SK-N-SH treated with all-trans-retinoic acid at 6 μM for 48 hours (cell line): Measurements from ENCODE around the gene AMMECR1.
A peak's percentile ranks its signal among the peaks of the same experiment; 100 is the strongest.

ENCODE experiments used
- ATAC-seq: fragments of 200-7000 bp; cut with Tn5 transposase; 3 replicates; pipeline ENCODE4 v1.9.1; 2020; ENCODE audit warnings: mild to moderate bottlenecking, moderate library complexity
- ARNTL ChIP-seq: fragments of 450-650 bp; formaldehyde crosslinking; IDR thresholded peaks from 2 replicates; pipeline ENCODE4 v1.5.0; 2020; ENCODE audit warnings: low read depth, mild to moderate bottlenecking, moderate library complexity, borderline replicate concordance
- BACH2 ChIP-seq: fragments of 250-450 bp; sonication (Bioruptor Pico); IDR thresholded peaks from 2 replicates; pipeline ENCODE4 v1.9.0; 2021; ENCODE audit warnings: mild to moderate bottlenecking, borderline replicate concordance
- CREB5 ChIP-seq: fragments of 250-450 bp; sonication (Bioruptor Pico); IDR thresholded peaks from 2 replicates; pipeline ENCODE4 v1.5.1; 2020; ENCODE audit warnings: low read depth, mild to moderate bottlenecking, moderate library complexity
- CSDC2 ChIP-seq: fragments of 250-450 bp; sonication (Bioruptor Pico); IDR thresholded peaks from 2 replicates; pipeline ENCODE4 v1.5.0; 2020; ENCODE audit warnings: mild to moderate bottlenecking, moderate library complexity
- CSRNP3 ChIP-seq: fragments of 250-450 bp; sonication (Bioruptor Pico); IDR thresholded peaks from 2 replicates; pipeline ENCODE4 v1.5.1; 2021; ENCODE audit warnings: mild to moderate bottlenecking, moderate library complexity
- ESRRG ChIP-seq: fragments of 250-450 bp; sonication (Bioruptor Pico); IDR thresholded peaks from 2 replicates; pipeline ENCODE4 v1.6.1; 2021; ENCODE audit warnings: mild to moderate bottlenecking
- GLIS3 ChIP-seq: fragments of 250-450 bp; sonication (Bioruptor Pico); IDR thresholded peaks from 2 replicates; pipeline ENCODE4 v1.5.0; 2020; ENCODE audit warnings: mild to moderate bottlenecking, moderate library complexity
- ISL1 ChIP-seq: fragments of 250-450 bp; sonication (Bioruptor Pico); IDR thresholded peaks from 2 replicates; pipeline ENCODE4 v2.1.2; 2022; ENCODE audit warnings: mild to moderate bottlenecking, moderate library complexity
- OSR1 ChIP-seq: fragments of 250-450 bp; sonication (Bioruptor Pico); IDR thresholded peaks from 2 replicates; pipeline ENCODE4 v1.8.0; 2022; ENCODE audit warnings: moderate library complexity, mild to moderate bottlenecking, inconsistent platforms
- PATZ1 ChIP-seq: fragments of 250-450 bp; sonication (Bioruptor Pico); IDR thresholded peaks from 2 replicates; pipeline ENCODE4 v1.8.0; 2020; ENCODE audit warnings: mild to moderate bottlenecking, moderate library complexity, borderline replicate concordance
- POU6F1 ChIP-seq: fragments of 250-450 bp; sonication (Bioruptor Pico); IDR thresholded peaks from 2 replicates; pipeline ENCODE4 v1.8.0; 2021; ENCODE audit warnings: low read depth, mild to moderate bottlenecking, moderate library complexity, borderline replicate concordance
- RARB ChIP-seq: fragments of 250-450 bp; sonication (Bioruptor Pico); IDR thresholded peaks from 2 replicates; pipeline ENCODE4 v1.8.0; 2021; ENCODE audit warnings: mild to moderate bottlenecking, moderate library complexity
- SNAI2 ChIP-seq: fragments of 250-450 bp; sonication (Bioruptor Pico); IDR thresholded peaks from 2 replicates; pipeline ENCODE4 v1.5.0; 2020; ENCODE audit warnings: mild to moderate bottlenecking, moderate library complexity
- TCF4 ChIP-seq: fragments of 250-450 bp; sonication (Bioruptor Pico); IDR thresholded peaks from 2 replicates; pipeline ENCODE4 v1.8.0; 2021; ENCODE audit warnings: mild to moderate bottlenecking, moderate library complexity, borderline replicate concordance
- TOX ChIP-seq: fragments of 250-450 bp; sonication (Bioruptor Pico); IDR thresholded peaks from 2 replicates; pipeline ENCODE4 v1.8.0; 2021; ENCODE audit warnings: mild to moderate bottlenecking, moderate library complexity, borderline replicate concordance
- TSHZ2 ChIP-seq: fragments of 250-450 bp; sonication (Bioruptor Pico); IDR thresholded peaks from 2 replicates; pipeline ENCODE4 v1.5.0; 2020; ENCODE audit warnings: mild to moderate bottlenecking, moderate library complexity
- ZC3H10 ChIP-seq: fragments of 250-450 bp; sonication (Bioruptor Pico); IDR thresholded peaks from 2 replicates; pipeline ENCODE4 v1.5.1; 2021; ENCODE audit warnings: mild to moderate bottlenecking, moderate library complexity
- ZFP3 ChIP-seq: fragments of 250-450 bp; sonication (Bioruptor Pico); IDR thresholded peaks from 2 replicates; pipeline ENCODE4 v1.5.0; 2020; ENCODE audit warnings: mild to moderate bottlenecking, moderate library complexity
- ZFP30 ChIP-seq: fragments of 450-650 bp; formaldehyde crosslinking; IDR thresholded peaks from 2 replicates; pipeline ENCODE4 v1.5.0; 2022; ENCODE audit warnings: mild to moderate bottlenecking, moderate library complexity
- ZNF70 ChIP-seq: fragments of 450-650 bp; formaldehyde crosslinking; IDR thresholded peaks from 2 replicates; pipeline ENCODE4 v1.5.0; 2020; ENCODE audit warnings: mild to moderate bottlenecking, moderate library complexity
- ZNF8 ChIP-seq: fragments of 450-650 bp; formaldehyde crosslinking; IDR thresholded peaks from 2 replicates; pipeline ENCODE4 v1.5.0; 2020; ENCODE audit warnings: mild to moderate bottlenecking, moderate library complexity

AMMECR1 gene

GRCh38 chrX:110358548-110358947, 40.7 kb upstream of the AMMECR1 start, which contains the start of gene RTL9:
TSS of gene RTL9 (plus strand) at chrX:110358848. CDS start at chrX:110450618, 91,770 bp downstream.
- no peak for ATAC-seq
- TF ChIP-seq CSDC2 (CRISPR knock-in tag), result no peak
- TF ChIP-seq CSRNP3 (CRISPR knock-in tag), result no peak
- no peak for TF ChIP-seq GLIS3 (CRISPR knock-in tag)
- TF ChIP-seq OSR1 (CRISPR knock-in tag), result no peak
- TF ChIP-seq ESRRG (CRISPR knock-in tag), result no peak
- no peak for TF ChIP-seq TSHZ2
- no peak for TF ChIP-seq TOX (CRISPR knock-in tag)
- TF ChIP-seq ZNF8 (CRISPR knock-in tag), result no peak
- no peak for TF ChIP-seq RARB (CRISPR knock-in tag)
- no peak for TF ChIP-seq ARNTL (CRISPR knock-in tag)
- TF ChIP-seq ZNF70, result no peak
- TF ChIP-seq, all 23 proteins: peak for 0

- no peak for ATAC-seq
- no peak for TF ChIP-seq PATZ1 (CRISPR knock-in tag)
- no peak for TF ChIP-seq TOX (CRISPR knock-in tag)
- TF ChIP-seq ZFP30 (CRISPR knock-in tag), result no peak
- TF ChIP-seq ARNTL (CRISPR knock-in tag), result no peak
- TF ChIP-seq CSRNP3 (CRISPR knock-in tag), result no peak
- no peak for TF ChIP-seq ESRRG (CRISPR knock-in tag)
- TF ChIP-seq POU6F1, result no peak
- TF ChIP-seq ZC3H10 (CRISPR knock-in tag), result no peak
- TF ChIP-seq RARB (CRISPR knock-in tag), result no peak
Observed at GRCh38 chrX:110346681-110347080, 28.8 kb upstream of the AMMECR1 start.

DNA sequence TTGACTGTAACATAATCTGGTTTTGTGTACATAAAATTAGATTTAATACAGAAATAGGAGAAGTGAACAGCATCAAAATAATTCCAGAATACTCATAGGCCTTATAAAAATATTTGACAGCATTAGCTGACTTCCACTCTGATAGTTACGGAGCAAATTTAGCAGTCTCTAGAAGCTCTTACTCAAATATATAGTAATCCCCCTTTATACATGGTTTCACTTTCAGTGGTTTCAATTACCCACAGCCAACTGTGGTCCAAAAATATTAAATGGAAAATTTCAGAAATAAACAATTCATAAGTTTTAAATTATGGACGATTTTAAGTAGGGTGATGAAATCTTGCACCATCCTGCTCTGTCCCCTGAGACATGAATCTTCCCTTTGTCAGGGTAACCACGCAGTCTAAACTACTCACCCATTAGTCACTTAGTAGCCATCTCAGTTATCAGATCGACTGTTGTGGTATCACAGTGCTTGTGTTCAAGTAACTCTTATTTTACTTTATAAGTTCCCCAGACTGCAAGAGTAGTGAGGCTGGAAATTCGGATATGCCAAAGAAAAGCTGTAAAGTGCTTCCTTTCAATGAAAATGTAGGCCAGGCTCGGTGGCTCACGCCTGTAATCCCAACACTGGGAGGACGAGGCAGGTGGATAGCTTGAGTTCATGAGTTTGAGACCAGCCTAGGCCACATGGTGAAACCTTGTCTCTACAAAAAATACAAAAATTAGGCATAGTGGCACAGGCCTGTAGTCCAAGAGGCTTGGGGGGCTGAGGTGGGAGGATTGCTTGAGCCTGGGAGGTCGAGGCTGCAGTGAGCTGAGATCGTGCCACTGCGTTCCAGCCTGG, 23.5 kb upstream of the AMMECR1 start:
- TF ChIP-seq TCF4, result no peak
- TF ChIP-seq ISL1 (CRISPR knock-in tag), result peak; percentile 38; the same call in 1 of the 2 replicates
- TF ChIP-seq, all 23 proteins: peak for 1
- ATAC-seq, result peak; percentile 92

DNA sequence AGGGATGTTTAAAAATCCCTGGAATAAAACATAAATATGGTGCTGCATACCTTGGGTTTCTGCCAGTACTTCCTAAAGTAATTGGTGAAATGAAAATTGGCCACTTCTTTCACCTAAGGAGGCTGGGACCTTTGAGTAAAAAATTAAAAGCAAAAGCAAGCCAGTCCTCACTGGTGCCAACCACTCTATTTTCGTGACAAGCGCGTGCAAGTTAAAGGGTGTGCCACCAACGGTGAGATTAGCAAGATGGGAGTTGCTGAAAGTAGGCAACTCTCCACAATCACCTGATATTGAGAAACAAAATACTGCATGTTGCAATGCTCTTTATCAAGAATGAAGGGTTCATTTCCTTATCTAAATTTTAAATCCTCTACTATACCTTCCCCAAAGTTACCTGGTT, 21.1 kb upstream of the AMMECR1 start:
- ATAC-seq, result no peak
- TF ChIP-seq ISL1 (CRISPR knock-in tag) (no peak), ZFP3 (CRISPR knock-in tag) (no peak), ZC3H10 (CRISPR knock-in tag) (no peak), BACH2 (CRISPR knock-in tag) (no peak), CREB5 (CRISPR knock-in tag) (no peak), CSRNP3 (CRISPR knock-in tag) (no peak), SNAI2 (CRISPR knock-in tag) (no peak), TCF4 (no peak), PATZ1 (CRISPR knock-in tag) (no peak)
